Neural progenitor cell (in vitro differentiated cells): Measurements from ENCODE around the gene IL1RAPL1.

Experiments used
- CTCF ChIP-seq: fragments of 200-600 bp; sonication (generic); IDR thresholded peaks from 2 replicates; pipeline ENCODE4 v1.5.1; 2017; ENCODE audit warnings: antibody characterized with exemption, mild to moderate bottlenecking
- EZH2phosphoT487 ChIP-seq: fragments of 200-600 bp; sonication (generic); IDR thresholded peaks from 2 replicates; pipeline ENCODE4 v1.6.1; 2017; ENCODE audit warnings: antibody characterized with exemption

GRCh38 chrX:28756175-28756574 lies 168.9 kb downstream of the IL1RAPL1 start:
- no peak for TF ChIP-seq CTCF
- TF ChIP-seq EZH2phosphoT487: no peak
